ENCODE data around the gene B4GALNT1.

B4GALNT1 gene

DNA sequence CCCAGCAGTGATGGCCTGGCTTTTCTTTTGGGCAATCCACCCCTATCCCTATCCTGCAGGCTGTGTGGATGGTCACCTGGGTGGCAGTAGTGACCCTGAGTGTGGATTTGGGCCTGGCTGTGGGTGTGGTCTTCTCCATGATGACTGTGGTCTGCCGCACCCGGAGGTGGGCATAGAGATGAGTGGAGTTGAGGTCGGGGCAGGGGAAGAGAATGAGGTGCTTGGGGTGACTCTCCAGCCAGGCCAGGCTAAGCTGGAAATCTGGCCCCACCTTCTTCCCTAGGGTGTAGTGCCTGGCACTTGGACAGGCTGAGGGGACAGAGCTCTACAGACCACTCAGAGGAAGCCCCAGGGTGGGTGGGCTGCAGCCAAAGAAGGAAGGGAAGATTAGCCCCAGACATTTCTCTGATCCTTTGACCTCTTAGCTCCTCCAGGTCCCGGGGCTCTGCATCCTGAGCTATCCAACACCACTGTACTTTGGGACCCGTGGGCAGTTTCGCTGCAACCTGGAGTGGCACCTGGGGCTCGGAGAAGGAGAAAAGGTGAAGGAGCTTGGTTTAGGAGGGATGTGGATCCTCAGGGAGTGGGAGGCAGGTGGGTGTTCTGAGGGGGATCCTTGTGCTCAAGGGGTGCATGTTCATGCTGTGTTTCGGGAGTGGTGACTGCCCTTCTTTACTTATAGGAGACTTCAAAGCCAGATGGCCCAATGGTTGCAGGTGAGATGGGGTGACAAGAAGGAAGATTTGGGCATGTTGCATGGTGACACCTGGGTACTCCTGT is 8.4 kb downstream of the B4GALNT1 start:
- H3K36me3 ChIP-seq (ENCODE audit: control insufficient read depth in 1 of 2, insufficient read depth in 2 of 2, low read length in 2 of 2) = peaks cover 0 to 7% of the 10 kb centered on the region in 2 donors
- no peak overlapping the region for H3K4me3 ChIP-seq (ENCODE audit: low read depth in 1 of 2, low read length in 2 of 2)
- H3K27me3 ChIP-seq (ENCODE audit: low read depth, low read length) = peaks cover 70% of the 10 kb centered on the region
- H3K27ac ChIP-seq (ENCODE audit: low read length) = no peak overlapping the region
- no peaks in the 10 kb centered on the region for H3K9me3 ChIP-seq (ENCODE audit: control insufficient read depth in 1 of 2, low read length in 2 of 2)
- peaks cover 6 to 31% of the 10 kb centered on the region in 2 donors for H3K4me1 ChIP-seq (ENCODE audit: control insufficient read depth in 1 of 2, insufficient read depth in 2 of 2, low read length in 2 of 2)

DNA sequence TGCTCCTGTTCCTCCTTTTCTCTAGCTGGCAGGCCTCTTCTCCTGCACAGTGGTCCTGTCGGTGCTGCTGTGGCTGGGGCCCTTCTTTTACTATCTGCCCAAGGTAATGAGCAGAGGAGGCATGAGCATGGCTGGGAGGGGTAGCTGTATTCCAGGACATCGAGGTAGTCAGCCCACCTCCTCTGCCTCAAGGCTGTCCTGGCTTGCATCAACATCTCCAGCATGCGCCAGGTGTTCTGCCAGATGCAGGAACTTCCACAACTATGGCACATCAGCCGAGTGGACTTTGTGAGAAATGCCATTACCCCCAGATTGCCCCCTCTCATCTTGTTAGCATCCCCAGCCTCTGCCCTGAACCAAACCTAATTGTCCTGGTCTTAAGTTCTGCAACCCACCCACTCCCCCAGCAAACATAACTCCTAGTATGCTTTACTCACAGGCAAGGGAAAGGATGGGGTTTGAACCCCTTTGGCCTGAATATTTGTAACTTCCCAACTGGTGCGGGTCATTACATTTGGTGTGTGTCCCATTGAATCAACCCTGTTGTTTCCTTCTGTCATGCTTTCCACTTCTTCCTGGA is 9.1 kb downstream of the B4GALNT1 start:
- H3K27ac ChIP-seq (ENCODE audit: low read length) = no peak overlapping the region
- H3K4me3 ChIP-seq (ENCODE audit: low read depth in 1 of 2, low read length in 2 of 2) = no peak overlapping the region
- H3K27me3 ChIP-seq (ENCODE audit: low read depth, low read length) = peaks cover 76% of the 10 kb centered on the region
- peaks cover 6 to 31% of the 10 kb centered on the region in 2 donors for H3K4me1 ChIP-seq (ENCODE audit: control insufficient read depth in 1 of 2, insufficient read depth in 2 of 2, low read length in 2 of 2)
- H3K36me3 ChIP-seq (ENCODE audit: control insufficient read depth in 1 of 2, insufficient read depth in 2 of 2, low read length in 2 of 2) = peaks cover 0 to 7% of the 10 kb centered on the region in 2 donors
- no peaks in the 10 kb centered on the region for H3K9me3 ChIP-seq (ENCODE audit: control insufficient read depth in 1 of 2, low read length in 2 of 2)

- Histone ChIP-seq H3K9me3 (ENCODE audit: control insufficient read depth in 1 of 2, low read length in 2 of 2) (no peaks in the 10 kb centered on the region), H3K36me3 (ENCODE audit: control insufficient read depth in 1 of 2, insufficient read depth in 2 of 2, low read length in 2 of 2) (peaks cover 0 to 7% of the 10 kb centered on the region in 2 donors), H3K27me3 (ENCODE audit: low read depth, low read length) (peaks cover 70% of the 10 kb centered on the region), H3K4me1 (ENCODE audit: control insufficient read depth in 1 of 2, insufficient read depth in 2 of 2, low read length in 2 of 2) (peaks cover 6 to 31% of the 10 kb centered on the region in 2 donors), H3K4me3 (ENCODE audit: low read depth in 1 of 2, low read length in 2 of 2) (no peak overlapping the region), H3K27ac (ENCODE audit: low read length) (no peak overlapping the region)
Measured at GRCh38 chr12:57623385-57623784, 9.6 kb downstream of the B4GALNT1 start.

DNA sequence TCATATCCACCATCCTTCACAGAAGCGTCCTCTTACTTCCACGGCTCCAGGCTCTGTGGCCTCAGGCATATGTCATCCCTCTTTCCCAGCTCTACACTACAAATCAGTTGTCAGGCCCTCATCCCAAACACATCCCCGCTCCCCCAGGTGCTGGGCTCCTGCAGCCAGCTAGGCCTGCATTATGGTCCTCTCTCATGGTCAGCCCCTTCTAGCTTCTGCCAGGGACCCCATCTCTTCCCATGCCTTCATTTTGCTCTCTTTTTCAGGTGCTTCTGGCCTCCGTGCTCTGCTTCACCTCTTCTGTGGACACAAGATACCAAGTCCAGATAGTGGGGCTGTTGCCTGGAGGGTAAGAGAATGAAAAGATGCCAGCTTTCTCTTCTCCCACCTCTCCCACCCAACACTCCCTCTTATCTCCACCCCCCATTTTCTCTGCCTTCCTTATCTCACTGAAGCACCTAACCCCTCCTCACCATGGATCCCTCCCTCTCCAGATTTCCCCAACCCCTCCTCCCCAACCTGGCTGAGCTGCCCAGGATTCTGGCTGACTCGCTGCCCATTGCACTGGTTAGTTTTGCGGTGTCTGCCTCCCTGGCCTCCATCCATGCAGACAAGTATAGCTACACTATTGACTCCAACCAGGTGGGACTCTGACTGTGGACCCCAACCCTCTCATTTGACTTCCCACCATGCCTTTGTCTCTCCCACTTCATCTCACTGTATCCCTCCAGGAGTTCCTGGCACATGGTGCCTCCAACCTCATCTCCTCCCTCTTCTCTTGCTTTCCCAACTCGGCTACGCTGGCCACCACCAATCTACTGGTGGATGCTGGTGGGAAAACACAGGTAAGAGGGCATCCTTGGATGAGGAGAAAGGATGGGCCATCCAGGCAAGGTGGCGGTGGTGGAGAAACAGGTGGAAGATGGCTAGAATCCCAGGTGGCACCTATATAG is 10.4 kb downstream of the B4GALNT1 start:
- H3K36me3 ChIP-seq (ENCODE audit: control insufficient read depth in 1 of 2, insufficient read depth in 2 of 2, low read length in 2 of 2) = peaks cover 0 to 13% of the 10 kb centered on the region in 2 donors
- H3K27me3 ChIP-seq (ENCODE audit: low read depth, low read length) = peaks cover 64% of the 10 kb centered on the region
- H3K9me3 ChIP-seq (ENCODE audit: control insufficient read depth in 1 of 2, low read length in 2 of 2) = no peaks in the 10 kb centered on the region
- H3K27ac ChIP-seq (ENCODE audit: low read length) = no peak overlapping the region
- peaks cover 6 to 26% of the 10 kb centered on the region in 2 donors for H3K4me1 ChIP-seq (ENCODE audit: control insufficient read depth in 1 of 2, insufficient read depth in 2 of 2, low read length in 2 of 2)
- H3K4me3 ChIP-seq (ENCODE audit: low read depth in 1 of 2, low read length in 2 of 2) = no peak overlapping the region

DNA sequence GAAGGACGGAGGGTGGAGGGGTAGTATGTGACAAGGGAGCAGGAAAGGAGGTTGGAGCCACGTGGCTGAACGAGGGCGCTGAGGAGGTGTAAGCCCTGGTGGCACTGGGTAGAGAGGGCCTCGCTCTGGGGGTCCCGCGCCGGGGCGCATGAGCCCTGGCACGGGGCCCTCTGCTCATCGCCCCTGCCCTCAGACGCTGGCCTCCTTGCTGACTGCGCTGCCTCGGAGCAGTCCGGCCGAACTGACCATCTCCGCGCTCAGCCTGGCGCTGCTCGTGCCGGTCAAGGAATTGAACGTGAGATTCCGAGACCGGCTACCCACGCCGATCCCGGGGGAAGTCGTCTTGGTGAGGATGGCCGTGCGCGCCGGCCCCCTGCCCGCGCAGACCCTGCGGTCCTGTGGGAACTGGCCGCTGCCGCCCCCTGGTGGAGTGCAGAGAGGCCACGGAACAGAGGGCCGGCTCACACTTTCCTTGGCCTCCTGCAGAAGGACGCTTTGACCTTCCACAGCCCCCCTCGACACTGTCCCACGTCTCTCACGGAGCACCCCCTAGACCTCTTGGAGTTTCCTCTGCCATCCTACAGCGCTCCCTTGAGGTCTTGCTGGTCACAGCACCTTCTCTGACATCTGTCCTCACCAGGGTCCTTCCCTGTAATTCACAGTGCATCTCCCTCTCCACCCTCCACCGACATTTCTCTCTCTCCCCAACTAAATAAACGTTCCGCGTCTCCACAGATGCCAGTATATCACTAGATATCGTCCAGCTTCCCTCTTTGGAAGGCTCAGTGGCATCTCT is 11.3 kb downstream of the B4GALNT1 start:
- no peak overlapping the region for H3K27ac ChIP-seq (ENCODE audit: low read length)
- H3K9me3 ChIP-seq (ENCODE audit: control insufficient read depth in 1 of 2, low read length in 2 of 2) = no peaks in the 10 kb centered on the region
- H3K4me1 ChIP-seq (ENCODE audit: control insufficient read depth in 1 of 2, insufficient read depth in 2 of 2, low read length in 2 of 2) = peaks cover 6 to 23% of the 10 kb centered on the region in 2 donors
- peaks cover 0 to 20% of the 10 kb centered on the region in 2 donors for H3K36me3 ChIP-seq (ENCODE audit: control insufficient read depth in 1 of 2, insufficient read depth in 2 of 2, low read length in 2 of 2)
- H3K4me3 ChIP-seq (ENCODE audit: low read depth in 1 of 2, low read length in 2 of 2) = peak overlapping the region; percentile 33 to 69
- peaks cover 60% of the 10 kb centered on the region for H3K27me3 ChIP-seq (ENCODE audit: low read depth, low read length)

GRCh38 chr12:57620936-57621496 is 12.0 kb downstream of the B4GALNT1 start:
- H3K27me3 ChIP-seq (ENCODE audit: low read depth, low read length) = peaks cover 54% of the 10 kb centered on the region
- peaks cover 0 to 25% of the 10 kb centered on the region in 2 donors for H3K36me3 ChIP-seq (ENCODE audit: control insufficient read depth in 1 of 2, insufficient read depth in 2 of 2, low read length in 2 of 2)
- peak overlapping the region; percentile 33 to 69 for H3K4me3 ChIP-seq (ENCODE audit: low read depth in 1 of 2, low read length in 2 of 2)
- H3K27ac ChIP-seq (ENCODE audit: low read length) = no peak overlapping the region
- no peaks in the 10 kb centered on the region for H3K9me3 ChIP-seq (ENCODE audit: control insufficient read depth in 1 of 2, low read length in 2 of 2)
- peaks cover 6 to 17% of the 10 kb centered on the region in 2 donors for H3K4me1 ChIP-seq (ENCODE audit: control insufficient read depth in 1 of 2, insufficient read depth in 2 of 2, low read length in 2 of 2)

- peaks cover 5 to 26% of the 10 kb centered on the region in 2 donors for H3K36me3 ChIP-seq (ENCODE audit: control insufficient read depth in 1 of 2, insufficient read depth in 2 of 2, low read length in 2 of 2)
- peaks cover 6 to 21% of the 10 kb centered on the region in 2 donors for H3K4me1 ChIP-seq (ENCODE audit: control insufficient read depth in 1 of 2, insufficient read depth in 2 of 2, low read length in 2 of 2)
- no peaks in the 10 kb centered on the region for H3K9me3 ChIP-seq (ENCODE audit: control insufficient read depth in 1 of 2, low read length in 2 of 2)
- H3K27ac ChIP-seq (ENCODE audit: low read length) = no peak overlapping the region
- peaks cover 52% of the 10 kb centered on the region for H3K27me3 ChIP-seq (ENCODE audit: low read depth, low read length)
- H3K4me3 ChIP-seq (ENCODE audit: low read depth in 1 of 2, low read length in 2 of 2) = no peak overlapping the region
Measured at GRCh38 chr12:57620245-57620935, 12.6 kb downstream of the B4GALNT1 start.

GRCh38 chr12:57619434-57620244 is 13.4 kb downstream of the B4GALNT1 start:
- Histone ChIP-seq H3K27me3 (ENCODE audit: low read depth, low read length) (peaks cover 45% of the 10 kb centered on the region), H3K4me3 (ENCODE audit: low read depth in 1 of 2, low read length in 2 of 2) (no peak overlapping the region)

GRCh38 chr12:57618966-57619433 is 14.0 kb downstream of the B4GALNT1 start:
- H3K4me3 ChIP-seq (ENCODE audit: low read depth in 1 of 2, low read length in 2 of 2) = no peak overlapping the region
- H3K27me3 ChIP-seq (ENCODE audit: low read depth, low read length) = peaks cover 40% of the 10 kb centered on the region
- no peak overlapping the region for H3K27ac ChIP-seq (ENCODE audit: low read length)
- H3K9me3 ChIP-seq (ENCODE audit: control insufficient read depth in 1 of 2, low read length in 2 of 2) = no peaks in the 10 kb centered on the region
- H3K36me3 ChIP-seq (ENCODE audit: control insufficient read depth in 1 of 2, insufficient read depth in 2 of 2, low read length in 2 of 2) = peaks cover 6 to 31% of the 10 kb centered on the region in 2 donors
- H3K4me1 ChIP-seq (ENCODE audit: control insufficient read depth in 1 of 2, insufficient read depth in 2 of 2, low read length in 2 of 2) = peaks cover 6 to 32% of the 10 kb centered on the region in 2 donors

More at GRCh38 chr12:57619434-57620244, 13.4 kb downstream of the B4GALNT1 start:
- H3K4me1 ChIP-seq (ENCODE audit: control insufficient read depth in 1 of 2, insufficient read depth in 2 of 2, low read length in 2 of 2) = peaks cover 6 to 26% of the 10 kb centered on the region in 2 donors
- H3K27ac ChIP-seq (ENCODE audit: low read length) = no peak overlapping the region
- peaks cover 6 to 31% of the 10 kb centered on the region in 2 donors for H3K36me3 ChIP-seq (ENCODE audit: control insufficient read depth in 1 of 2, insufficient read depth in 2 of 2, low read length in 2 of 2)
- H3K9me3 ChIP-seq (ENCODE audit: control insufficient read depth in 1 of 2, low read length in 2 of 2) = no peaks in the 10 kb centered on the region

All from muscle layer of duodenum (tissue), 2 donors.